Astrocyte (in vitro differentiated cells and primary cell): Measurements from ENCODE around the gene RAPGEF4.

Experiments used
- CTCF ChIP-seq: IDR thresholded peaks from 2 replicates; pipeline ENCODE4 v1.5.1; 2011; ENCODE audit warnings: low read depth, mild to moderate bottlenecking, inconsistent platforms, low read length, moderate library complexity; ENCODE audit not compliant: insufficient read depth
- EZH2 ChIP-seq: IDR thresholded peaks from 2 replicates; pipeline ENCODE4 v1.6.1; 2012; ENCODE audit warnings: mild to moderate bottlenecking, low read length, inconsistent platforms; ENCODE audit not compliant: insufficient read depth

- TF ChIP-seq CTCF (no peak), EZH2 (no peak)
These were observed 86.9 kb downstream of the RAPGEF4 start for GRCh38 chr2:172822585-172822984.
